CD4-positive, alpha-beta T cell treated with Interleukin-15 for 4 hours (primary cell): ENCODE data around the gene APAF1.
"Not testable (repeated sequence)": the region's sequence is repeated elsewhere in the genome, so short reads cannot be mapped to it uniquely, and the experiment has no call there.

Experiments used
- DNase-seq: peaks from one replicate; pipeline ENCODE4 v3.0.0-alpha.2; 2020; ENCODE audit warnings: low spot score

The APAF1 gene, protein sequence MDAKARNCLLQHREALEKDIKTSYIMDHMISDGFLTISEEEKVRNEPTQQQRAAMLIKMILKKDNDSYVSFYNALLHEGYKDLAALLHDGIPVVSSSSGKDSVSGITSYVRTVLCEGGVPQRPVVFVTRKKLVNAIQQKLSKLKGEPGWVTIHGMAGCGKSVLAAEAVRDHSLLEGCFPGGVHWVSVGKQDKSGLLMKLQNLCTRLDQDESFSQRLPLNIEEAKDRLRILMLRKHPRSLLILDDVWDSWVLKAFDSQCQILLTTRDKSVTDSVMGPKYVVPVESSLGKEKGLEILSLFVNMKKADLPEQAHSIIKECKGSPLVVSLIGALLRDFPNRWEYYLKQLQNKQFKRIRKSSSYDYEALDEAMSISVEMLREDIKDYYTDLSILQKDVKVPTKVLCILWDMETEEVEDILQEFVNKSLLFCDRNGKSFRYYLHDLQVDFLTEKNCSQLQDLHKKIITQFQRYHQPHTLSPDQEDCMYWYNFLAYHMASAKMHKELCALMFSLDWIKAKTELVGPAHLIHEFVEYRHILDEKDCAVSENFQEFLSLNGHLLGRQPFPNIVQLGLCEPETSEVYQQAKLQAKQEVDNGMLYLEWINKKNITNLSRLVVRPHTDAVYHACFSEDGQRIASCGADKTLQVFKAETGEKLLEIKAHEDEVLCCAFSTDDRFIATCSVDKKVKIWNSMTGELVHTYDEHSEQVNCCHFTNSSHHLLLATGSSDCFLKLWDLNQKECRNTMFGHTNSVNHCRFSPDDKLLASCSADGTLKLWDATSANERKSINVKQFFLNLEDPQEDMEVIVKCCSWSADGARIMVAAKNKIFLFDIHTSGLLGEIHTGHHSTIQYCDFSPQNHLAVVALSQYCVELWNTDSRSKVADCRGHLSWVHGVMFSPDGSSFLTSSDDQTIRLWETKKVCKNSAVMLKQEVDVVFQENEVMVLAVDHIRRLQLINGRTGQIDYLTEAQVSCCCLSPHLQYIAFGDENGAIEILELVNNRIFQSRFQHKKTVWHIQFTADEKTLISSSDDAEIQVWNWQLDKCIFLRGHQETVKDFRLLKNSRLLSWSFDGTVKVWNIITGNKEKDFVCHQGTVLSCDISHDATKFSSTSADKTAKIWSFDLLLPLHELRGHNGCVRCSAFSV (N-terminal part only)

GRCh38 chr12:98644712-98645571 lies at the start of gene APAF1, which contains the start of gene IKBIP:
Gene APAF1 (plus strand): TSS chr12:98645290. CDS start chr12:98648360, 3,070 bp downstream.
Gene IKBIP (minus strand): TSS chr12:98644788. CDS start chr12:98644701, 87 bp downstream.
- peak; percentile 96 for DNase-seq

DNA sequence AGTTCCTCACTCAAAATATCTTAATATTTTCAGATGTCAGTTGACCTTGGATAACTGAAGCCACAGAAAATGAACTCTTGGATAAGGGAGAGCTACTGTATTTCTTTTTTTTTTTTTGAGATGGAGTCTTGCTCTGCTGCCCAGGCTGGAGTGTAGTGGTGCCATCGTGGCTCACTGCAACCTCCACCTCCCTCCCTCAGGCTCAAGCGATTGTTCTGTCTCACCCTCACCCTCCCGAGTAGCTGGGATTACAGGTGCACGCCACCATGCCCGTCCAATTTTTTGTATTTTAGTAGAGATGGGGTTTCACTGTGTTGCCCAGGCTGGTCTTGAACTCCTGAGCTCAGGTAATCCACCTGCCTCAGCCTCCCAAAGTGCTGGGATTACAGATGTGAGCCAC lies 47.8 kb upstream of the APAF1 start:
- DNase-seq, result not testable (repeated sequence)

DNA sequence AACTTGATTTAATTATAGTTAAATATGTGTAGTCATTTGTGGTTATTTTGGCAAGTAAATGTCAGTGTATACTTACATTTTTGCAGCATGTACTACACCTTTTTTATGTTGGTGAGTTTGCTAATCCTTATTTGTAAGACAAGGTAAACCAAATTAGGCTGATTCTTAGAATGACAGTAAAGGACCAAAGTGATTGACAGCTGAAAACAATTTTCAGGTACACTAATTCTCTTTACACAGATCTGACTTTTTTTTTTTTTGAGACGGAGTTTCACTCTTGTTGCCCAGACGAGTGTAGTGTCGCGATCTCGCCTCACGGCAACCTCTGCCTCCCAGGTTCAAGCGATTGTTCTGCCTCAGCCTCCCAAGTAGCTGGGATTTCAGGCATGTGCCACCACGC lies 43.2 kb upstream of the APAF1 start:
- no peak for DNase-seq

DNA sequence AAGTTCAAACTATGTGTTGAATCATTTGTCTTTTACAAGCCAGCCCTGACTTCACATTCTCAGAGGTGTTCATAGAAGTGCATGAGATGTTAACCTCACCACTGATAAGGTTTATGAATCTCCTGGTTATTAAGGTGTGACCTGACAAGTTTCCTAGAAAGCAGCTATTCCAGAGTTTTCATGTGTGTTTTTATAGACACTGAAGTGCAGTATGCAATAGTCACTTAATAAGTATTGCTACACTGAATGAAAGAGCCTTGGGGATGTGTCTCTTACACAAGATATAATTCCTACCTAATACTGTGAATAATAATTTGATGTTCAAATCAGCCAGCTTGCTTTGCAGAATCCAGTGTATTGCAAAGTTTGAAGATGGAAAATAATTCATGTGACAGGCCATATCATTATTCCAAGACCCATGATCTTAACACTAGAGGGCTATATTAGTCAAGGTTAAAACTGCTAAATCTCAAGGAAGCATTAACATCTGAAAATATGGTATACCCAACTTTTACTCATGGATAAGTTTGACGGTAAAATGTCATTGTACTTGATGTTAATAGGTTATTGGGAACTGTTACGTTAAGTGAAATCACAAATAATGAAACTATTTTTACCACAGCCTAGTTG lies 38.6 kb upstream of the APAF1 start:
- DNase-seq, result no peak

DNA sequence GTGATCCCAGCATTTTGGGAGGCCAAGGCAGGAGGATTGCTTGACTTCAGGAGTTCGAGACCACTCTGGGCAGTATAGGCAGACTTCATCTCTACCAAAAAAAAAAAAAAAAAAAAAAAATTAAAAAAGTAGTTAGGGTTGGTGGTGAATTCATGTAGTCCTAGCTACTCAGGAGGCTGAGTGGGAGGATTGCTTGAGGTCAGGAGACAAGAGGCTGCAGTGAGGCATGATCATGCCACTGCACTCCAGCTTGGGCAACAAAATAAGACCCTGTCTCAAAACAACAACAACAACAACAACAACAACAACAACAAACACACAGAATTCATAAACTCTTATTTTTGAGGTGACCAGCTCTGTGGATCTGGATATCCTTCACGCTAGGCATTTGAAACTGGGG lies 34.5 kb upstream of the APAF1 start:
- DNase-seq, result no peak

DNA sequence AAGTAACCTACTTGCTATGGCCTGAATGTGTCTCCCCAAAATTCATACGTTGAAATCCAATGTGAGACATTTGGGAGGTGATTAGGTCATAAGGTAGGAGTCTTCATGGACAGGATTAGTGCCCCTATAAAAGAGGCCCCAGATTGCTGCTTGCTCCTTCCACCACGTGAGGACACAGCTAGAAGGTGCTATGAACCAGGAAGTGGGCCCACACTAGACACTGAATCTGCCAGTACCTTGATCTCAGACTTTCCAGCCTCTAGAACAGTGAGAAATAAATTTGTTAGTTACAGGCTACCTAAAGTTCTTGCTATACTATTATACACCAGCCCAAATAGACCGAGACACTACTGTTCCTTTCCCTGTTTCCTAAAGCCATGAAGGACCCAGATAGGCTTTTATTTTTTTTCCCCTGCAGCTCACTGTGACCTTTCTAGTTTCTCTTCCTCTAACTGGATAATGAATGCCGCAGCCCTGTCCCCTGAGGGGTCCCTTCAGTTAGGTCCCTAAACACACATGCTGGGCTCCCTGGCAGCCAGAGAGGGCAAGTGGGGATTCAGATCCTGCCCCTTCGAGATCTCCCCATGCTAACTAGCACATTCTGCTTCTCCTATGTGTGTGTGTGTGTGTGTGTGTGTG lies 32.3 kb upstream of the APAF1 start:
- no peak for DNase-seq

DNA sequence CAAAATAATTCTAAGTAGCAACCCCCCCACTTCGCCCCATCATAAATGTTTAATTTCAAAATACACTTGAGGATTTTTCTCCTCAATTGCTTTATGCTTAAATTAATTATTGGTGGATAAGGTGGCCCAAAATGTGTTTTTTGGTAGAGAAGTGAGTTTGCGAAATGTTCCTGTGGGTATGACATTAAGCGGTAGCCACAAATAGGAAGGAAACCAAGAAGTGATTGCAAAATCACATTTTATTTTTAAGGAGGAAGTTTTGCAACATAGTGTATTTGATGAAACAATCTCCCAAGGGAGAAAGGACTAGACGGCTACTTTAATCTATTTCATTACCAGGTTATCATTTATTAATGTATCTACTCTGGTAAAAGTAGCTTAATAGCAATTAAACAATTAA lies 26.1 kb upstream of the APAF1 start:
- DNase-seq, result no peak

DNA sequence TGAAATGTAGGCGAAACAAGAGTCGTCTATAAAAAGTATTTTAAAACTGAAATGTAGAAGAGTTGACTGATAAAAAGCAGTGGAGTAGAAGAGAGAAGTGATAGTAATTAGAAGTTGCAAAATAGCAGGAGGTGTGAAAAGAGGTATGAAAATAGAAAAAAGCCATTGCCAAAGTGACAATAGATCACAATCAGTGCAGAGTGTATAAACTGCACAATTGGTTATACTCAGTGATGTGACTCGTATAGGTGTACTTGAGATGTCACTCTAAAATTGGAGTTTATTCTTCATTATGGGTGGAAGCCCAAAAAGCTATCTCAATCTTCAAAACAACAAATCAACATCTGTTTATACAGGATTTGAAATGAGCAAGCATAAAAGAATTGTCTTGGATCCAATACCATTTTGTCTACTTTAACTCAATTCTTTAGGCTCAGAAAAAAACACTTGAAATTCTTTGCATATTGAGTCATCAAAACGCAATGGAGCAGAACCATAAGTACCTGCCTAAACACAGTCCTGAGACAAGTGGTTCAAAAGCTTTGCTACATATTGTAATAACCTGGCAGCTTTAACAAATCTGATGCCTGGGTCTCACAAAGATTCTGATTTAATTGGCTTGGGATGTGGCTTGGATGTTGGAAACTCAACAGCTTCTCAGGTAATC lies 9.3 kb upstream of the APAF1 start:
- no peak for DNase-seq

- no peak for DNase-seq
These were observed 8.0 kb upstream of the APAF1 start for GRCh38 chr12:98637068-98637467.

- DNase-seq, result no peak
These were observed 7.1 kb upstream of the APAF1 start for GRCh38 chr12:98638009-98638408.

DNA sequence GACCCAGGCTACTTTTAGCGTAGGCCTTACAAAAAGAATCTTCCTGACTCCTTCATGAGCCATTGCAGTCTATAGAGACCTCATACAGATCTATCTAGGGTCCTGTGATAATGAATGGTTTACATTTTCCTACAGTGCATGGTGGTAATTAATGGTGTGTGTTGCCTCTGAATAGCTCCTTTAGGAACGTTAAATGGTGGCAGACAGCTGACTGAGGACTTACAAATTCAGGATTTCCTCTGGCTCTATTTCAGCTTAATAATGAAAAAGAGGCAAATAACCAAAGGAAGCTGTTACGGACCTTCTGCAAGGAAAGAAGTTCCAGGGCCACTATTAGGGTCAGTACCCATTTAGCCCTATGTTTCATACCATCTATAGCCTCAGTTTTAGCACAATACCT lies 5.6 kb upstream of the APAF1 start:
- no peak for DNase-seq

- not testable (repeated sequence) for DNase-seq
These were observed 2.3 kb upstream of the APAF1 start for GRCh38 chr12:98642801-98643200.

DNA sequence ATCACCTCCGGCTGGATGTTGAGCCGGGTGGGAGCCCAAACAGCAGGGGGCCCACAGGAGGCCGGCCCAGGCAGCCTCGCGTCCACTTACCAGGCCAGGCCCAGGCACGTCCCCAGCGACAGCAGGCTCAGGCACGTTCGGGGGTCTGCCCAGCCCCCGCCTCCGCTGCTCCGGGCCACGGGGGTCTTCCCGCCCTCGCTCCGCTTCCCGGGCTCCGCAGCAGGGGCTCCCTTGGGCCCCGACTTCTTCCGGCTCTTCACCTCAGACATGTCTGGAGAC lies 718 bp upstream of the APAF1 start:
- no peak for DNase-seq

DNA sequence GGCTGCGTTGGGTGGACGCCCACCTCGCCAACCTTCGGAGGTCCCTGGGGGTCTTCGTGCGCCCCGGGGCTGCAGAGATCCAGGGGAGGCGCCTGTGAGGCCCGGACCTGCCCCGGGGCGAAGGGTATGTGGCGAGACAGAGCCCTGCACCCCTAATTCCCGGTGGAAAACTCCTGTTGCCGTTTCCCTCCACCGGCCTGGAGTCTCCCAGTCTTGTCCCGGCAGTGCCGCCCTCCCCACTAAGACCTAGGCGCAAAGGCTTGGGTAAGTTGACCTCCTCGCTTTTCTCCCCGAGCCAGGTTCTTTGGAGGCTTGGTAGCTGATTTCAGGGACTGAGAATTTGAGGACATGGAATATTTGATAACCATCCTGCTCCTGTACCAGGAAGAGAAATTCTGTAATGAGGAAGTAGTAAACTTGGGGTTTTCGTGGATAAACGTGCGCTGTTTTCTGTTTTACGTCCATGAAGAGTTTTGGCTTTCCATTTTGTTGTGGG lies 530 bp downstream of the APAF1 start:
- DNase-seq, result no peak

GRCh38 chr12:98646294-98647090 lies 1.4 kb downstream of the APAF1 start:
- DNase-seq, result no peak

DNA sequence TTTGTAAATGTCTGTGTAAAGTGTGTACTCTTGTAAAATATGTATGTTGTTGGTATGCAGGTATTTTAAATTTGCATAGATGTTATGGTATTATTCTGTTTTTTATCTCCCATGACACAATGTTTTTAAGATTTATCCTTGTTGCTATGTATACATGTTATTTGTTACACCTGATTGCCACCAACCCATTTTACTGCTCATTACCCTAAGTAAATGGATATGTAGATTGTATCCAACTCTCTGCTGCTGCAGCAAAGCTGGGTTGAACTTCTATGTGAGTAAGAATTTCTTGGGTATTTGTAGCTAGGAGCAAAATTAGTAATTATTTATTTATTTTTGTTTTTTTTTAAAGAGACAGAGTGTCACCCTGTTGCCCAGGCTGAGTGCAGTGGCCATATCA lies 6.2 kb downstream of the APAF1 start:
- no peak for DNase-seq

DNA sequence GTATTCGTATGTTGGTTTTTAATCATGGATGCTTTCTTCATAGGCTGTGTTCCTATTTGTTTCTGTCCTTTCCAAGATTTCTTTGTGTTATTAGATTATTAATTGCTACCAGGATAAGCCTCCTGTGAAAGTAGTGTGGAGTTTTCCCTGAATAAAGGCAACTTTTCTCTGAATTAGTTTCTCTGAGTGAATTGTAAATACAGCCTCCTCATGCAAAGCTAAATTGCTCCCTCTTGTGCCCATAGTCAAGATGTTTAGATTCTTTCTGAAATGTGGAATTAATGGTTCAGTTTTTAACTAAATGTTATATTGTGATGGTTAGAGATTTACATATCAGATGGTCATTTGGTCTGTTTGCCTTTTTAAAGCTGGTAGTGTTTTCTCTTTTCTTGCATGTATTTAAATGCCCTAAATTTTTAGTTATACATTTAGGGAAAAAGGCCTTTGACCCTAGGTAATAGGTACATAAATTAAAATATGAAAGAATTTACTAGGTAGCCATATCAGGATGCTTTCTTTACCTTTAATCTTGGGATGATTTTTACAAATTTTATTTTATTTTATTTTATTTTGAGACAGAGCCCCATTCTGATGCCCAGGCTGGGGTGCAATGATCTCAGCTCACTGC lies 8.9 kb downstream of the APAF1 start:
- DNase-seq, result peak; percentile 63

GRCh38 chr12:98656289-98657101 lies 11.4 kb downstream of the APAF1 start:
- DNase-seq, result no peak
